Measurements from ENCODE around the gene BBS7. TPM values are rescaled to one million over a fixed set of nuclear protein-coding genes. Genes with fewer than 3 reads are reported as not detected.

BBS7 gene
- total RNA-seq (21.3 and 22.5 TPM in 2 replicates), polyA plus RNA-seq (22.7 and 24.4 TPM in 2 replicates), polyA minus RNA-seq (ENCODE audit: low replicate concordance) (0.47 and 3.8 TPM in 2 replicates)
- 18.9 and 22.4 TPM in 2 replicates for polyA plus RNA-seq (2012)

DNA sequence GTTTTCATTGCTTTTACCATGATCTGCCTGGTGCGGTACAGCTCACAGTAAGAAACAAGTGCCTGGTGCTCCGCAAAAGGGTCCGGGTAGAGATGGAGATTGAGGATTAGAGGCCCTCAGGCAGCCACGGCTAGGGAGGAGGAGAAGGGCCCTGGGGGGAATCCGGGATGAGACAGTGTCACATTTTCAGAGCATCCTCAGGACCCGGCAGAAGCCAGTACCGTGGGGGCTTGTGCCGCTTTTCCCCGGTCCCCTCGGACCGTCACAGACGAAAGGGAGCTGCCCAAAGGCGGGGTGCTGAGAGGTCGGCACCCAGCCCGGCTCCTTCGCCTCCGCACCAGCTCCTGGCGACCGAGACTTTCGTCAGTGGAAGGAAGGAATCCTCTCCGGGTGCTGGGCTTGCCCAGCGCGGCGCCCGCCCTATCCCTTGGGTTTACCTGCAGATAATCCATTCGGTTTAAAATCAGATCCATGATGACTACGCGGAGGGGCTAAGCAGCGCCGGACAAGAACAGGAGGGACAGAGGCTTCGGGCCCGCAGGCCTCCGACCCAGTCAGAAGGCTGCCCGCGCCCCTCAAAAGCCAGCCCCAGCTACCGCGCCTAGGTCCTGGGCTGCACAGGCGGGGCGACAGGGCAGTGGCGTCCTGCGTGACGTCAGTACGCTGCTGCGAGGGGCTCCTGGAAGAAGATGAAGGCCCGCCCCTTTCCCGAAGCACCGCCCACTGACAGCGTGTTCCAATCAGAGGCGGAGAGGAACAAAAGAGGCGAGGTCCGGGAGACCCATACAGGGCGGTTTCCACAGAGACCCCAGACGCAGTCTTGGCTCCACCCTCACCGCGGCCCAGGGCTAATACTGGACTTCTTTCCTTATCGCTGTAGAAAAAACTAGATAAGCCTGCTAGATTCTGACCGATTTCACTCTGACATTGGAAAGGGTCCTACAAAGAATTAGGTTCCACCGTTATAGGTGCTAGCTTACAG is at the start of gene BBS7:
TSS of gene BBS7 (minus strand) at position 634 of the 982 bp plus-strand sequence. CDS start at position 473, 161 bp downstream.
- H2AFZ ChIP-seq (ENCODE audit: low read length) = peak within 1 kb of the TSS; percentile 91
- H3K4me2 ChIP-seq (ENCODE audit: extremely low read depth, insufficient read depth, low read length) = peak within 1 kb of the TSS; percentile 94
- H3K9ac ChIP-seq (ENCODE audit: insufficient read depth, low read length) = peak within 1 kb of the TSS; percentile 78
- no peaks in the 10 kb centered on the region for H3K27me3 ChIP-seq (ENCODE audit: control insufficient read depth, insufficient read depth, low read length)
- H3K79me2 ChIP-seq (ENCODE audit: control insufficient read depth, insufficient read depth, low read length) = peaks cover 8% of the 10 kb centered on the region
- peak; percentile 96 for DNase-seq (ENCODE audit: low read depth in 2 of 2)
- H3K36me3 ChIP-seq (ENCODE audit: control insufficient read depth, insufficient read depth, low read length) = peaks cover 2% of the 10 kb centered on the region
- peaks cover 6% of the 10 kb centered on the region for H3K4me1 ChIP-seq (ENCODE audit: control insufficient read depth, extremely low read depth, insufficient read depth, low read length)
- H3K4me3 ChIP-seq (replicated peaks in 1 of 4; ENCODE audit: control extremely low read depth in 1 of 4, insufficient read depth in 1 of 4, low read depth in 3 of 4, low read length in 4 of 4) = peak within 1 kb of the TSS; percentile 70 to 90 (median 78)
- TF ChIP-seq EZH2 (IDR thresholded peaks at IDR 0.05; ENCODE audit: low read length, missing control alignments) = no peak
- TF ChIP-seq CTCF (conservative IDR thresholded peaks at IDR 0.05 in 1 of 2, IDR thresholded peaks at IDR 0.05 in 1 of 2; ENCODE audit: low read depth in 1 of 2, low read length in 2 of 2) = no peak
- H4K20me1 ChIP-seq (ENCODE audit: control insufficient read depth, extremely low read depth, insufficient read depth, low read length) = no peaks in the 10 kb centered on the region
- H3K27ac ChIP-seq (ENCODE audit: insufficient read depth, low read length) = peak within 1 kb of the TSS; percentile 84
- no peaks in the 10 kb centered on the region for H3K9me3 ChIP-seq (ENCODE audit: control insufficient read depth, insufficient read depth, low read depth, low read length)

- H3K9ac ChIP-seq (ENCODE audit: insufficient read depth, low read length) = no peak overlapping the region
- H2AFZ ChIP-seq (ENCODE audit: low read length) = no peak overlapping the region
- no peak overlapping the region for H3K4me3 ChIP-seq (replicated peaks in 1 of 4; ENCODE audit: control extremely low read depth in 1 of 4, insufficient read depth in 1 of 4, low read depth in 3 of 4, low read length in 4 of 4)
- peak in 1 of 2 donors; percentile 5 for DNase-seq (ENCODE audit: low read depth in 2 of 2)
- H3K27ac ChIP-seq (ENCODE audit: insufficient read depth, low read length) = no peak overlapping the region
- no peaks in the 10 kb centered on the region for H4K20me1 ChIP-seq (ENCODE audit: control insufficient read depth, extremely low read depth, insufficient read depth, low read length)
- H3K9me3 ChIP-seq (ENCODE audit: control insufficient read depth, insufficient read depth, low read depth, low read length) = no peaks in the 10 kb centered on the region
- H3K4me2 ChIP-seq (ENCODE audit: extremely low read depth, insufficient read depth, low read length) = no peak overlapping the region
- no peaks in the 10 kb centered on the region for H3K36me3 ChIP-seq (ENCODE audit: control insufficient read depth, insufficient read depth, low read length)
- no peaks in the 10 kb centered on the region for H3K27me3 ChIP-seq (ENCODE audit: control insufficient read depth, insufficient read depth, low read length)
- no peaks in the 10 kb centered on the region for H3K79me2 ChIP-seq (ENCODE audit: control insufficient read depth, insufficient read depth, low read length)
- H3K4me1 ChIP-seq (ENCODE audit: control insufficient read depth, extremely low read depth, insufficient read depth, low read length) = no peaks in the 10 kb centered on the region
- no peak for TF ChIP-seq EZH2 (IDR thresholded peaks at IDR 0.05; ENCODE audit: low read length, missing control alignments)
- TF ChIP-seq CTCF (conservative IDR thresholded peaks at IDR 0.05 in 1 of 2, IDR thresholded peaks at IDR 0.05 in 1 of 2; ENCODE audit: low read depth in 1 of 2, low read length in 2 of 2) = no peak
These were observed 43.4 kb upstream of the BBS7 start for GRCh38 chr4:121913667-121914066.

GRCh38 chr4:121908346-121908745 is 38.1 kb upstream of the BBS7 start:
- Histone ChIP-seq H3K4me3 (replicated peaks in 1 of 4; ENCODE audit: control extremely low read depth in 1 of 4, insufficient read depth in 1 of 4, low read depth in 3 of 4, low read length in 4 of 4) (no peak overlapping the region), H3K36me3 (ENCODE audit: control insufficient read depth, insufficient read depth, low read length) (no peaks in the 10 kb centered on the region), H2AFZ (ENCODE audit: low read length) (no peak overlapping the region), H4K20me1 (ENCODE audit: control insufficient read depth, extremely low read depth, insufficient read depth, low read length) (no peaks in the 10 kb centered on the region), H3K27ac (ENCODE audit: insufficient read depth, low read length) (no peak overlapping the region), H3K79me2 (ENCODE audit: control insufficient read depth, insufficient read depth, low read length) (no peaks in the 10 kb centered on the region), H3K9ac (ENCODE audit: insufficient read depth, low read length) (no peak overlapping the region), H3K27me3 (ENCODE audit: control insufficient read depth, insufficient read depth, low read length) (no peaks in the 10 kb centered on the region), H3K4me1 (ENCODE audit: control insufficient read depth, extremely low read depth, insufficient read depth, low read length) (no peaks in the 10 kb centered on the region), H3K4me2 (ENCODE audit: extremely low read depth, insufficient read depth, low read length) (no peak overlapping the region), H3K9me3 (ENCODE audit: control insufficient read depth, insufficient read depth, low read depth, low read length) (no peaks in the 10 kb centered on the region)
- no peak for DNase-seq (ENCODE audit: low read depth in 2 of 2)
- TF ChIP-seq EZH2 (IDR thresholded peaks at IDR 0.05; ENCODE audit: low read length, missing control alignments) = no peak
- no peak for TF ChIP-seq CTCF (conservative IDR thresholded peaks at IDR 0.05 in 1 of 2, IDR thresholded peaks at IDR 0.05 in 1 of 2; ENCODE audit: low read depth in 1 of 2, low read length in 2 of 2)
